Stimulated activated naive CD4-positive, alpha-beta T cell treated with Interleukin-2 at 50 U/mL for 16 hours (primary cell): ENCODE data around the gene GCN1.
A peak's percentile ranks its signal among the peaks of the same experiment; 100 is the strongest.
"Not testable (repeated sequence)": the region's sequence is repeated elsewhere in the genome, so short reads cannot be mapped to it uniquely, and the experiment has no call there.

ENCODE experiments used
- DNase-seq: peaks from one replicate; lab custom pipeline; 2025; lab: John Stamatoyannopoulos, UW

The GCN1 gene, protein sequence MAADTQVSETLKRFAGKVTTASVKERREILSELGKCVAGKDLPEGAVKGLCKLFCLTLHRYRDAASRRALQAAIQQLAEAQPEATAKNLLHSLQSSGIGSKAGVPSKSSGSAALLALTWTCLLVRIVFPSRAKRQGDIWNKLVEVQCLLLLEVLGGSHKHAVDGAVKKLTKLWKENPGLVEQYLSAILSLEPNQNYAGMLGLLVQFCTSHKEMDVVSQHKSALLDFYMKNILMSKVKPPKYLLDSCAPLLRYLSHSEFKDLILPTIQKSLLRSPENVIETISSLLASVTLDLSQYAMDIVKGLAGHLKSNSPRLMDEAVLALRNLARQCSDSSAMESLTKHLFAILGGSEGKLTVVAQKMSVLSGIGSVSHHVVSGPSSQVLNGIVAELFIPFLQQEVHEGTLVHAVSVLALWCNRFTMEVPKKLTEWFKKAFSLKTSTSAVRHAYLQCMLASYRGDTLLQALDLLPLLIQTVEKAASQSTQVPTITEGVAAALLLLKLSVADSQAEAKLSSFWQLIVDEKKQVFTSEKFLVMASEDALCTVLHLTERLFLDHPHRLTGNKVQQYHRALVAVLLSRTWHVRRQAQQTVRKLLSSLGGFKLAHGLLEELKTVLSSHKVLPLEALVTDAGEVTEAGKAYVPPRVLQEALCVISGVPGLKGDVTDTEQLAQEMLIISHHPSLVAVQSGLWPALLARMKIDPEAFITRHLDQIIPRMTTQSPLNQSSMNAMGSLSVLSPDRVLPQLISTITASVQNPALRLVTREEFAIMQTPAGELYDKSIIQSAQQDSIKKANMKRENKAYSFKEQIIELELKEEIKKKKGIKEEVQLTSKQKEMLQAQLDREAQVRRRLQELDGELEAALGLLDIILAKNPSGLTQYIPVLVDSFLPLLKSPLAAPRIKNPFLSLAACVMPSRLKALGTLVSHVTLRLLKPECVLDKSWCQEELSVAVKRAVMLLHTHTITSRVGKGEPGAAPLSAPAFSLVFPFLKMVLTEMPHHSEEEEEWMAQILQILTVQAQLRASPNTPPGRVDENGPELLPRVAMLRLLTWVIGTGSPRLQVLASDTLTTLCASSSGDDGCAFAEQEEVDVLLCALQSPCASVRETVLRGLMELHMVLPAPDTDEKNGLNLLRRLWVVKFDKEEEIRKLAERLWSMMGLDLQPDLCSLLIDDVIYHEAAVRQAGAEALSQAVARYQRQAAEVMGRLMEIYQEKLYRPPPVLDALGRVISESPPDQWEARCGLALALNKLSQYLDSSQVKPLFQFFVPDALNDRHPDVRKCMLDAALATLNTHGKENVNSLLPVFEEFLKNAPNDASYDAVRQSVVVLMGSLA (N-terminal part only)

GRCh38 chr12:120194534-120195395 is at the start of gene GCN1:
TSS of gene GCN1 (minus strand) at chr12:120194715. CDS start at chr12:120194697, 18 bp downstream.
- peak; percentile 82 for DNase-seq

- no peak for DNase-seq
These were observed 48.6 kb upstream of the GCN1 start for GRCh38 chr12:120242971-120243699.

GRCh38 chr12:120242275-120242799 is 47.8 kb upstream of the GCN1 start:
- no peak for DNase-seq

DNA sequence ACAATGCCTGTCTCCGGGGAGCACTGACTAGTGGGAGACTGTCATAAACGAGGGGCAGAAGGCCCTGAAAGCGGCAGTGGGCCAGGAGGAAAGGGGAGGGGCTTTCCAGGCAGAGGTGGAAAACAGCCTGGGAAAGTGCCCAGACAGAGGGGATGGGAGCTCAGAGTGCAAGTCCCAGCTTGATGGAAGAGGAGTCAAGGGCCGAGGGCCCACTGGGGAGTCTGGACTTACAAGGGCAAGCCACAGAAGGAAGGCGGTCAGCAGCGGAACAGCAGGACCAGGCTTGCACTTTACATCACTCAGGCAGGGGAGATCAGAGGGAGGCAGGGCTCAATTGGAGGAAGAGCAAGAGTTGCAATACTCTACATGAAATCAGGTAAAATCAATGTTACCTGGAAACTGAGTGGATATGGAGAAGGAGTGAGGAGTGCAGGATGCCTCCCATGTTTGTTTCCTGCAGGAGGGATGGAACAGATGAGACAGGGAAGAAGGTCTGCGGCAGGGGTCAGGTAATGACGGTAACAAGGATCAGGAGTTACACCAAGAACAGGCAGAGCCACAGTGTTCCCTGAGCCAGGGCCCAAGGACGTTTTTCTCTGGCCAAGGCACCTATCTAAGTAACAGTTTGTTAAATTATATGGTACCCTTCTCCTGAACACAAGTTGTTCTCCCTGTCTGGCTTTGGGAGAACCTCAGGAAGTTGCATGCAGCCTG is 47.2 kb upstream of the GCN1 start:
- DNase-seq = no peak

DNA sequence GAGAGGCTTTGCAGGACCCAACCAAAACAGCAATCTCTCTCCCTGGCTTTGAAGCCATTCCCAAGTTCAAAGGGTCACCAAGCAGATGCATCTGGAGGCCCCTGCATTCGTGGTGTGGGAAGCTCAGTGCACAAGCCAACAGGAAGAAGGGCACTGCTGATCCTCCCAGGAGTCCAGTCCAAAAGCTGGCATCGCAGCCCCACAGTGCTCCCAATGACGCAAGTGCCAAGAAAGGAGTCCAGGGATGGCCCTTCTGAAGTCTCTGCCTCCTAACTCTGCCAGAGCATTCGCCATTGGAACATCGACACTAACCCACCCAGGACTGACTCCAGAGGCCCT is 45.9 kb upstream of the GCN1 start:
- no peak for DNase-seq

GRCh38 chr12:120239776-120240494 is 45.4 kb upstream of the GCN1 start:
- no peak for DNase-seq

DNA sequence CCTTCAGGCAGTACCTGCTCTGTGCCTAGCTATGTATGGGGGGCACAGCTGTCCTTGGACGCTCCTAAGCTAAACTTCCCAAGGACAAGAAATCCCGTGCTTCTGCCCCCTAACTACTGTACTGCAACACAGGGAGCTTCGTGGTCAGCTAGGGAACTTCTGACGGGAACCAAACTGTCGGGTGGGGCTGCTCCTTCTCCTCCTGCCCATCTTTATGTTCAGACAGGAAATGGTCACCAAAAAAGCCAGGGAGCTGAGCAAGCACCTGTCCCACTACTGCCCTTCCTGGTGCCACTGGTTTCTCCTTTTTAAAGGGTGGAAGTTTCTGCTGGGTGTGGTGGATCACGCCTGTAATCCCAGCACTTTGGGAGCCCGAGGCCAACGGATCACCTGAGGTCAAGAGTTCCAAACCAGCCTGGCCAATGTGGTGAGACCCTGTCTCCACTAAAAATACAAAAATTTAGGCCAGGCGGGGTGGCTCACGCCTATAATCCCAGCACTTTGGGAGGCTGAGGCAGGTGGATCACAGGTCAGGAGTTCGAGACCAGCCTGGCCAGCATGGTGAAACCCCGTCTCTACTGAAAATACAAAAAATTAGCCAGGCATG is 44.4 kb upstream of the GCN1 start:
- DNase-seq = no peak

- DNase-seq = no peak
These were observed 43.7 kb upstream of the GCN1 start for GRCh38 chr12:120238217-120238616.

- DNase-seq = no peak
These were observed 43.1 kb upstream of the GCN1 start for GRCh38 chr12:120237360-120238171.

- DNase-seq = not testable (repeated sequence)
These were observed 42.3 kb upstream of the GCN1 start for GRCh38 chr12:120236809-120237208.

DNA sequence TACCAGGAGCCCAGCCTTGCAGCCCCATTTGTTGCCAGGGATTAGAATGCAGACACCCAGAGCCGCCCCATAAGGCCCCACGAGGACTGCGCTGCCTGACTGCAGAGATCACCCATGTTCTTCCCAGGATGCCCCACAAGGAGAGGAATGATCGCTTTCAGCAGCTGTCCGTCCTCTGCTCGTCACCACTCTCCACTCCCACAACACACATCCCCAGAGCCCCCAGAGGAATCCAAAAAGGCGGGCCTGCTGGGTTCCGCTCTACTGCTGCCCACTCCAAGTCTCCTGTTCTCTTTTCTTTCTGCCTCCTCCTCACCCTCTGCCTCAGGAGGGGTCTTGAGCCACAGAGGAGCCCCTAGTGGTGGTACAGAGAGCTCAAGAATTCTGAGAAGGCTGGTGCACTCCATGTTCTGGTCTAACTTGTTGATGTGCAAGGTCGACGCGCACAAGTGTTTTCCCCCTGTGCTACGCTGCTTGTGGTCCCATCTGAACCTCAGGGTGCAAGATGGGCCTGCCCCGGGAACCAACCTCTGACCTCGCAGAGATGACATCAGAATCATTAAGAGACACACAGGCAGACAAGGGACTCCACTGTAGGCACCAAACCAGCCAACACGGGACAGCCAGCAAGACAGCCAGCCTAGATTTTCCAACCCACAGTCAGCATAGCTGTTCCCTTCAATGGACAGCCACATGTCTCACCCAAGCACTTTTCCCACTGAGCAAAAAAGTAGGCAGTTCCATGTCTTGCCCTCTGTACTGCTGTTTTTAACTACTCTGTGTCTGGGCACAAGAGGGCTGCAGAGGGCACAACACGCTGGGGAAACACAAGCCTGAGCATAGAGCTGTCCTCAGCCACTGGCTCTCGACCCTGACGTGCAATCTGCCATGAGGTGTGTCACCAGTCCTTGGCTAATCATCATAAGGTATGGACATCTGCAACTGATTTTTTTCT is 41.1 kb upstream of the GCN1 start:
- no peak for DNase-seq

DNA sequence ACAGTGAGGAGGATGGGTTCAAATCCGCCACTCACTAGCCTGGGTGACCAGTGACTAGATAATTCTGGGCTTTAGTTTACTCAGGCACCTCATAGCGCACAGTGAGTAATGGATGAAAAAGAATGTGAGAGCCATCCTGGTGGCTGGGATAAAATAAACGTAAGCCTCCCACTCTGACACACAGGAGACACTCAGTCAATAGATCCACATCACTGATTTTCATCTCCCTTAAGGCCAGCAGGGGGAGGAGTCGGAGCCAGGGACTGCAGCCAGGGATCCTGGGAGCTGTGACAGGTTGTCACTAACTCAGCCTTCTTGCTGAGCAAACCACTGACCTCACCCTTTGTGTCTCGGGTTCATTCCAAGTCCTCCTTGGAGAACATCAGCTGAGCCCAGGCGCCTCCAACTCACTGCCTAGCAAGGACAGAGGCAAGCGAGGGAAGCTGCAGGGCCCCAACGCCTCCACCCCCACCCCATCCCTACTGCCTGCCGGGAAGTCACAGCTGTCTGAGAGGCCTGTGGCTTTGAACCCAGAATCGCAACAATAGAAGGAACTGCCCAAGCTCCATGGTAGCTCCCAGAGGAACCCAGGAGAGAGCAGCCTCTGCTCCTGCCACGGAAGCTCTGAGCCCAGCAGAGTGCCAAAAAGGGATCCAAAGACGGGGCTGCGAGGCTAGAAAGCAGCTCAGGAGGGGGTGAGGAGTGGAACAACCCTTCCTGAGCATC is 40.3 kb upstream of the GCN1 start:
- DNase-seq = no peak

DNA sequence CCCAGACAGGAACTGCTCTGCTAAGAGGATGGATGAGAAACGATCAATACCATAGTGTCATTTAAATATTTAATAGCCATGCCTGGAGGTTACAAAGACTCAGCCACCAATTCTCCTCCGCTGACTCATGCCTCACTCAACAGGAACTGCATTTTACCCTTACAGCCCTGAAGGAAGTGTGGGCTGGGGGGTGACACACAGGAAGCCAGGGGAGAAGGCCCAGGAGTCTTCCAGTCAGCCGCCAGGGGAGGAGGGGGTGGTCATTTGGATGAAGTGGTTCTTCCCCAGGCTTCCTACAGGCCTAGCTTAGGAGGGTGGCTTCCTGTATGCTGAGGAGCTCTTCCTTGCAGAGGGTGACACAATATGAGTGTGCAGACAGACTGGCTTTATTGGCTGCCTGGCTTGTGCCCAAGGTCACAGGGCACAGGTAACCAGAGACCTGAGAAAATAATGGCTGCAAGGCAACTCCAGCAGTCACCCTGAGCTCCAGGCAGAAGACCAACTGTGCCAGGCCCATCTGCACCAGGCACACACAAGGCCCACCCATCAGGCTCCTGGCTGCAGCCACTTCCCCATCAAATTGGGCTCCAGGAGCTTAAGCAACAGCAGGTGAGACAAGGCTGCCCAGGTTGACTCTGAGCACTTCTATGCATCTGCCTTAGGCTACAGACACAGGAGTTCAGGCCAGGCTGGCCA is 36.9 kb upstream of the GCN1 start:
- peak; percentile 79 for DNase-seq

DNA sequence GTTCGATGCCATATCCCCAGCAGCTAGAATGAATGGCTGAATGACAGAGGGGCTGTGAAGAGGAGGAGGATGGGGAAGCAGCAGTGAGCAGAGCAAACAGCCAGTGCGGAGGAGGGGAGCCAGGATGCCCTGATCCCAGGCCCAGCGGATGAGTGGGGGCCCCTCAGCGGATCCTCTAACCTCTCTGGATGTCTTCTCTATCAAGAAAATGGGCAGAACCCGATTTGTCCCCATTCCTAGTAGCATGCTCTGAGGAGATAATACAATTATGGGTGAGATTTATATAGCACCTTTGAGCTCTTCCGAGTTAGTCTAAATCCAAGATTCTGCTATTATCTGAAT is 36.4 kb upstream of the GCN1 start:
- DNase-seq = no peak

GRCh38 chr12:120230326-120230973 is 35.9 kb upstream of the GCN1 start:
- no peak for DNase-seq
